Upper lobe of left lung (tissue), 4 donors: ENCODE data around the gene ATG10.

ENCODE experiments used
- EP300 ChIP-seq, 4 donors: sonication (generic); formaldehyde crosslinking; IDR thresholded peaks; one replicate each; pipeline ENCODE4 v1.5.1; 2017; ENCODE audit warnings: antibody characterized with exemption in 4 of 4, control low read depth in 2 of 4
- POLR2A ChIP-seq, 4 donors: fragments of 450-650 bp; IDR thresholded peaks; one replicate each; pipeline ENCODE4 v1.5.1; 2016 to 2017; ENCODE audit warnings: antibody characterized with exemption in 4 of 4, mild to moderate bottlenecking in 2 of 4
- POLR2AphosphoS5 ChIP-seq, 2 donors: sonication (generic); formaldehyde crosslinking; IDR thresholded peaks; one replicate each; pipeline ENCODE4 v1.5.1; 2017; ENCODE audit warnings: antibody characterized with exemption in 2 of 2
- TF ChIP-seq, protein P1 (sequence below), 6 experiments: fragments of 450-650 bp in 4 of 6; fragments of 200-600 bp in 2 of 6; sonication (generic) in 2 of 6; IDR thresholded peaks; one replicate each; pipeline ENCODE4 v1.5.1; 2016 to 2019; ENCODE audit warnings: antibody characterized with exemption in 6 of 6

- TF ChIP-seq POLR2AphosphoS5 (IDR thresholded peaks at IDR 0.05), result no peak
- TF ChIP-seq, protein P1, sequence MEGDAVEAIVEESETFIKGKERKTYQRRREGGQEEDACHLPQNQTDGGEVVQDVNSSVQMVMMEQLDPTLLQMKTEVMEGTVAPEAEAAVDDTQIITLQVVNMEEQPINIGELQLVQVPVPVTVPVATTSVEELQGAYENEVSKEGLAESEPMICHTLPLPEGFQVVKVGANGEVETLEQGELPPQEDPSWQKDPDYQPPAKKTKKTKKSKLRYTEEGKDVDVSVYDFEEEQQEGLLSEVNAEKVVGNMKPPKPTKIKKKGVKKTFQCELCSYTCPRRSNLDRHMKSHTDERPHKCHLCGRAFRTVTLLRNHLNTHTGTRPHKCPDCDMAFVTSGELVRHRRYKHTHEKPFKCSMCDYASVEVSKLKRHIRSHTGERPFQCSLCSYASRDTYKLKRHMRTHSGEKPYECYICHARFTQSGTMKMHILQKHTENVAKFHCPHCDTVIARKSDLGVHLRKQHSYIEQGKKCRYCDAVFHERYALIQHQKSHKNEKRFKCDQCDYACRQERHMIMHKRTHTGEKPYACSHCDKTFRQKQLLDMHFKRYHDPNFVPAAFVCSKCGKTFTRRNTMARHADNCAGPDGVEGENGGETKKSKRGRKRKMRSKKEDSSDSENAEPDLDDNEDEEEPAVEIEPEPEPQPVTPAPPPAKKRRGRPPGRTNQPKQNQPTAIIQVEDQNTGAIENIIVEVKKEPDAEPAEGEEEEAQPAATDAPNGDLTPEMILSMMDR (IDR thresholded peaks at IDR 0.05), result no peak
- TF ChIP-seq POLR2A (IDR thresholded peaks at IDR 0.05), result no peak
- no peak for TF ChIP-seq EP300 (IDR thresholded peaks at IDR 0.05)
These were observed 85.2 kb downstream of the ATG10 start for GRCh38 chr5:82057051-82057450.
